Activated CD4-positive, alpha-beta T cell treated with anti-CD3 and anti-CD28 coated beads for 36 hours (primary cell): Measurements from ENCODE around the gene SLC25A12. TPM values are rescaled to one million over a fixed set of nuclear protein-coding genes. Genes with fewer than 3 reads are reported as not detected.

Source experiments
- ATAC-seq: fragments of 200-7000 bp; cut with Tn5 transposase; one replicate; pipeline ENCODE4 v1.10.0; 2021; ENCODE audit warnings: mild to moderate bottlenecking, moderate library complexity
- CTCF ChIA-PET: fragments of 350-600 bp; sonication (Branson Sonifier 250); formaldehyde crosslinking; loops from one replicate; lab custom pipeline; 2021; ENCODE audit warnings: antibody characterized with exemption; lab: Charles Lee
- POLR2A ChIA-PET: fragments of 350-600 bp; sonication (Branson Sonifier 250); formaldehyde crosslinking; loops from one replicate; lab custom pipeline; 2021; ENCODE audit warnings: antibody characterized with exemption, inconsistent platforms; lab: Charles Lee
- DNase-seq: peaks from one replicate; pipeline ENCODE4 v3.0.0-alpha.2; 2020
- H3K27ac Mint-ChIP-seq: one replicate; pipeline ENCODE4 v1.8.0; 2021; ENCODE audit warnings: mixed read lengths
- H3K27me3 Mint-ChIP-seq: one replicate; pipeline ENCODE4 v1.8.0; 2021; ENCODE audit warnings: mixed read lengths
- H3K36me3 Mint-ChIP-seq: one replicate; pipeline ENCODE4 v1.8.0; 2021; ENCODE audit warnings: low read depth, mixed read lengths
- H3K4me1 Mint-ChIP-seq: one replicate; pipeline ENCODE4 v1.8.0; 2021; ENCODE audit warnings: mixed read lengths
- H3K4me3 Mint-ChIP-seq: one replicate; pipeline ENCODE4 v1.8.0; 2021; ENCODE audit warnings: mild to moderate bottlenecking, moderate library complexity, mixed read lengths
- H3K9me3 Mint-ChIP-seq: one replicate; pipeline ENCODE4 v1.8.0; 2021; ENCODE audit warnings: low read depth, mixed read lengths
- intact Hi-C, 2 experiments: fragments of 100-400 bp; cut with DNase I in 1 of 2; cut with micrococcal nuclease in 1 of 2; formaldehyde crosslinking; loops; one replicate each; pipeline versions ENCODE4 v1.14.2 to v1.15.1; 2022 to 2024; cut with DNase I, micrococcal nuclease
- total RNA-seq, 2 experiments: library from RNA; stranded (reverse); gene quantifications; one replicate each; pipeline ENCODE4 v1.2.3, GENCODE V29; 2021

Gene SLC25A12
- total RNA-seq, 2 experiments from 2014 or later, result 19.5 to 22.4 TPM

GRCh38 chr2:171889333-171889732 lies 4.7 kb downstream of the SLC25A12 start:
- ATAC-seq (no peak), DNase-seq (no peak)
- peaks cover 33% of the 10 kb centered on the region for H3K4me1 Mint-ChIP-seq
- H3K9me3 Mint-ChIP-seq, result no peaks in the 10 kb centered on the region
- POLR2A ChIA-PET, result no interaction called here
- H3K27me3 Mint-ChIP-seq, result no peaks in the 10 kb centered on the region
- intact Hi-C loops, result no loop called here
- CTCF ChIA-PET, result interaction anchor here (1.2 kb wide), 1 partner anchor 24 kb away, joined by 3 read pairs; no protein-coding TSS in a partner anchor
- H3K27ac Mint-ChIP-seq, result no peak overlapping the region
- H3K36me3 Mint-ChIP-seq, result peaks cover 34% of the 10 kb centered on the region
- no peak overlapping the region for H3K4me3 Mint-ChIP-seq

- H3K4me1 Mint-ChIP-seq, result peaks cover 38% of the 10 kb centered on the region
- H3K27me3 Mint-ChIP-seq, result no peaks in the 10 kb centered on the region
- H3K9me3 Mint-ChIP-seq, result no peaks in the 10 kb centered on the region
- POLR2A ChIA-PET, result no interaction called here
- H3K4me3 Mint-ChIP-seq, result no peak overlapping the region
- peaks cover 19% of the 10 kb centered on the region for H3K36me3 Mint-ChIP-seq
- CTCF ChIA-PET, result interaction anchor here (0.6 to 1.1 kb wide), 3 partner anchors 9 to 220 kb away, joined by 3 to 4 read pairs (median 3); partner anchors contain the start of gene DLX2
- intact Hi-C loops, result no loop called here
- H3K27ac Mint-ChIP-seq, result no peak overlapping the region
- ATAC-seq (no peak), DNase-seq (no peak)
Measured at GRCh38 chr2:171883275-171883893, 10.7 kb downstream of the SLC25A12 start.

- Mint-ChIP-seq H3K4me1 (peaks cover 39% of the 10 kb centered on the region), H3K36me3 (peaks cover 13% of the 10 kb centered on the region), H3K4me3 (no peak overlapping the region), H3K9me3 (no peaks in the 10 kb centered on the region), H3K27ac (peak overlapping the region; percentile 45), H3K27me3 (no peaks in the 10 kb centered on the region)
- CTCF ChIA-PET, result interaction anchor here (0.8 to 1.1 kb wide), 4 partner anchors 10 to 245 kb away, joined by 3 to 4 read pairs (median 4); partner anchors contain the start of gene DLX2
- peak; percentile 83 for ATAC-seq
- intact Hi-C loops, result no loop called here
- POLR2A ChIA-PET, result interaction anchor here (0.7 kb wide), 1 partner anchor 24 kb away, joined by 3 read pairs; no protein-coding TSS in a partner anchor
- peak; percentile 10 for DNase-seq
Measured at GRCh38 chr2:171882089-171882769, 11.8 kb downstream of the SLC25A12 start.

- CTCF ChIA-PET, result interaction anchor here (0.6 kb wide), 1 partner anchor 256 kb away, joined by 3 read pairs; no protein-coding TSS in a partner anchor
- POLR2A ChIA-PET, result no interaction called here
Measured at GRCh38 chr2:171880774-171881173, 13.3 kb downstream of the SLC25A12 start.

GRCh38 chr2:171879865-171880264 lies 14.2 kb downstream of the SLC25A12 start:
- Mint-ChIP-seq H3K36me3 (peaks cover 17% of the 10 kb centered on the region), H3K4me3 (no peak overlapping the region), H3K27me3 (no peaks in the 10 kb centered on the region), H3K4me1 (peaks cover 39% of the 10 kb centered on the region), H3K27ac (no peak overlapping the region), H3K9me3 (peaks cover 3% of the 10 kb centered on the region)
- DNase-seq (no peak), ATAC-seq (no peak)
- intact Hi-C loops, result no loop called here
- ChIA-PET CTCF (interaction anchor here (0.8 kb wide), 1 partner anchor 222 kb away, joined by 3 read pairs; no protein-coding TSS in a partner anchor), POLR2A (no interaction called here)

More at GRCh38 chr2:171880774-171881173, 13.3 kb downstream of the SLC25A12 start:
- H3K27ac Mint-ChIP-seq, result no peak overlapping the region
- H3K4me3 Mint-ChIP-seq, result no peak overlapping the region
- H3K4me1 Mint-ChIP-seq, result peaks cover 40% of the 10 kb centered on the region
- no peaks in the 10 kb centered on the region for H3K27me3 Mint-ChIP-seq
- DNase-seq (no peak), ATAC-seq (no peak)
- H3K36me3 Mint-ChIP-seq, result peaks cover 12% of the 10 kb centered on the region
- intact Hi-C loops, result no loop called here
- H3K9me3 Mint-ChIP-seq, result no peaks in the 10 kb centered on the region

- Mint-ChIP-seq H3K27me3 (no peaks in the 10 kb centered on the region), H3K4me1 (peaks cover 37% of the 10 kb centered on the region), H3K27ac (no peak overlapping the region), H3K9me3 (peaks cover 3% of the 10 kb centered on the region), H3K4me3 (no peak overlapping the region), H3K36me3 (peaks cover 23% of the 10 kb centered on the region)
- intact Hi-C loops, result no loop called here
- ATAC-seq, result peak; percentile 48
- POLR2A ChIA-PET, result no interaction called here
- peak; percentile 29 for DNase-seq
- CTCF ChIA-PET, result no interaction called here
Measured at GRCh38 chr2:171878481-171878993, 15.5 kb downstream of the SLC25A12 start.

- Mint-ChIP-seq H3K36me3 (peaks cover 31% of the 10 kb centered on the region), H3K27me3 (no peaks in the 10 kb centered on the region), H3K4me1 (peaks cover 24% of the 10 kb centered on the region), H3K4me3 (no peak overlapping the region), H3K9me3 (peaks cover 3% of the 10 kb centered on the region), H3K27ac (no peak overlapping the region)
- DNase-seq (no peak), ATAC-seq (no peak)
- CTCF ChIA-PET, result no interaction called here
- intact Hi-C loops, result no loop called here
- POLR2A ChIA-PET, result no interaction called here
Measured at GRCh38 chr2:171874963-171875362, 19.1 kb downstream of the SLC25A12 start.

GRCh38 chr2:171874517-171874916 lies 19.5 kb downstream of the SLC25A12 start:
- intact Hi-C loops, result no loop called here
- H3K36me3 Mint-ChIP-seq, result peaks cover 29% of the 10 kb centered on the region
- no peak overlapping the region for H3K27ac Mint-ChIP-seq
- no peaks in the 10 kb centered on the region for H3K27me3 Mint-ChIP-seq
- peaks cover 3% of the 10 kb centered on the region for H3K9me3 Mint-ChIP-seq
- ATAC-seq, result no peak
- no peak overlapping the region for H3K4me3 Mint-ChIP-seq
- peaks cover 20% of the 10 kb centered on the region for H3K4me1 Mint-ChIP-seq
- DNase-seq, result no peak
- POLR2A ChIA-PET, result no interaction called here
- CTCF ChIA-PET, result no interaction called here

- Mint-ChIP-seq H3K4me1 (peaks cover 7% of the 10 kb centered on the region), H3K27ac (no peak overlapping the region), H3K4me3 (no peak overlapping the region), H3K9me3 (no peaks in the 10 kb centered on the region), H3K36me3 (peaks cover 15% of the 10 kb centered on the region), H3K27me3 (no peaks in the 10 kb centered on the region)
- DNase-seq (peak; percentile 31), ATAC-seq (peak; percentile 88)
- POLR2A ChIA-PET, result no interaction called here
- CTCF ChIA-PET, result no interaction called here
- intact Hi-C loops, result no loop called here
Measured at GRCh38 chr2:171864357-171864985, 29.6 kb downstream of the SLC25A12 start.

- no peak overlapping the region for H3K27ac Mint-ChIP-seq
- H3K27me3 Mint-ChIP-seq, result no peaks in the 10 kb centered on the region
- no peaks in the 10 kb centered on the region for H3K9me3 Mint-ChIP-seq
- CTCF ChIA-PET, result interaction anchor here (0.6 kb wide), 1 partner anchor 274 kb away, joined by 4 read pairs; no protein-coding TSS in a partner anchor
- H3K4me1 Mint-ChIP-seq, result peaks cover 7% of the 10 kb centered on the region
- H3K36me3 Mint-ChIP-seq, result peaks cover 7% of the 10 kb centered on the region
- H3K4me3 Mint-ChIP-seq, result no peak overlapping the region
- intact Hi-C loops, result no loop called here
- POLR2A ChIA-PET, result no interaction called here
- no peak for DNase-seq
- ATAC-seq, result no peak
Measured at GRCh38 chr2:171862501-171862900, 31.5 kb downstream of the SLC25A12 start.

GRCh38 chr2:171858397-171858958 lies 35.6 kb downstream of the SLC25A12 start:
- ChIA-PET CTCF (interaction anchor here (0.8 to 1.5 kb wide), 2 partner anchors 8 to 35 kb away, joined by 3 to 5 read pairs; no protein-coding TSS in a partner anchor), POLR2A (no interaction called here)
- no peak for DNase-seq
- Mint-ChIP-seq H3K9me3 (no peaks in the 10 kb centered on the region), H3K27me3 (no peaks in the 10 kb centered on the region), H3K36me3 (peaks cover 16% of the 10 kb centered on the region), H3K4me3 (no peak overlapping the region), H3K27ac (no peak overlapping the region), H3K4me1 (no peaks in the 10 kb centered on the region)
- ATAC-seq, result no peak
- intact Hi-C loops, result no loop called here
